IMR-90 (cell line): ENCODE measurements around the gene RAPGEF2.

Experiments
- BHLHE40 ChIP-seq: fragments of 150-350 bp; IDR thresholded peaks from 2 replicates; pipeline ENCODE4 v1.6.1; 2016; ENCODE audit warnings: mild to moderate bottlenecking, low read depth, low read length
- CTCF ChIP-seq: conservative IDR thresholded peaks from 2 replicates; pipeline ENCODE4 v1.5.1; 2012; ENCODE audit warnings: mild to moderate bottlenecking, low read depth, low read length, improper control_type of control experiment
- MXI1 ChIP-seq: IDR thresholded peaks from 2 replicates; pipeline ENCODE4 v1.6.1; 2012; ENCODE audit warnings: low read depth, mild to moderate bottlenecking, low read length, moderate library complexity, borderline replicate concordance
- NFE2L2 ChIP-seq: fragments of 150-350 bp; IDR thresholded peaks from 2 replicates; pipeline ENCODE4 v1.6.1; 2016; ENCODE audit warnings: low read depth, mild to moderate bottlenecking, low read length
- POLR2A ChIP-seq: IDR thresholded peaks from 2 replicates; pipeline ENCODE4 v1.6.1; 2012; ENCODE audit warnings: mild to moderate bottlenecking, low read depth, low read length
- RAD21 ChIP-seq: IDR thresholded peaks from 2 replicates; pipeline ENCODE4 v1.6.1; 2012; ENCODE audit warnings: low read length, improper control_type of control experiment
- RCOR1 ChIP-seq: IDR thresholded peaks from 2 replicates; pipeline ENCODE4 v1.6.1; 2012; ENCODE audit warnings: mild to moderate bottlenecking, low read length, improper control_type of control experiment; ENCODE audit not compliant: insufficient replicate concordance
- RFX5 ChIP-seq: IDR thresholded peaks from 2 replicates; pipeline ENCODE4 v1.8.0; 2012; ENCODE audit warnings: low read depth, mild to moderate bottlenecking, low read length, moderate library complexity
- SMC3 ChIP-seq: fragments of 150-350 bp; IDR thresholded peaks from 2 replicates; pipeline ENCODE4 v1.6.1; 2016; ENCODE audit warnings: low read depth, mild to moderate bottlenecking, antibody characterized with exemption, low read length, moderate library complexity
- USF2 ChIP-seq: fragments of 150-350 bp; IDR thresholded peaks from 2 replicates; pipeline ENCODE4 v1.6.1; 2017; ENCODE audit warnings: mild to moderate bottlenecking, antibody characterized with exemption, low read length, low read depth
- TF ChIP-seq, protein P1 (sequence below): fragments of 150-350 bp; IDR thresholded peaks from 2 replicates; pipeline ENCODE4 v1.6.1; 2016; ENCODE audit warnings: low read depth, mild to moderate bottlenecking, low read length, moderate library complexity, borderline replicate concordance

- no peak for TF ChIP-seq CTCF
- TF ChIP-seq RFX5: no peak
- no peak for TF ChIP-seq RCOR1
- TF ChIP-seq BHLHE40: no peak
- no peak for TF ChIP-seq USF2
- TF ChIP-seq SMC3: no peak
- no peak for TF ChIP-seq POLR2A
- TF ChIP-seq, protein P1, sequence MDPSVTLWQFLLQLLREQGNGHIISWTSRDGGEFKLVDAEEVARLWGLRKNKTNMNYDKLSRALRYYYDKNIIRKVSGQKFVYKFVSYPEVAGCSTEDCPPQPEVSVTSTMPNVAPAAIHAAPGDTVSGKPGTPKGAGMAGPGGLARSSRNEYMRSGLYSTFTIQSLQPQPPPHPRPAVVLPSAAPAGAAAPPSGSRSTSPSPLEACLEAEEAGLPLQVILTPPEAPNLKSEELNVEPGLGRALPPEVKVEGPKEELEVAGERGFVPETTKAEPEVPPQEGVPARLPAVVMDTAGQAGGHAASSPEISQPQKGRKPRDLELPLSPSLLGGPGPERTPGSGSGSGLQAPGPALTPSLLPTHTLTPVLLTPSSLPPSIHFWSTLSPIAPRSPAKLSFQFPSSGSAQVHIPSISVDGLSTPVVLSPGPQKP: no peak
- no peak for TF ChIP-seq NFE2L2
- no peak for TF ChIP-seq RAD21
- TF ChIP-seq MXI1: no peak
Measured at GRCh38 chr4:159237975-159238374, 135.1 kb downstream of the RAPGEF2 start.
